ENCODE data around the gene TTLL8.

The TTLL8 gene

DNA sequence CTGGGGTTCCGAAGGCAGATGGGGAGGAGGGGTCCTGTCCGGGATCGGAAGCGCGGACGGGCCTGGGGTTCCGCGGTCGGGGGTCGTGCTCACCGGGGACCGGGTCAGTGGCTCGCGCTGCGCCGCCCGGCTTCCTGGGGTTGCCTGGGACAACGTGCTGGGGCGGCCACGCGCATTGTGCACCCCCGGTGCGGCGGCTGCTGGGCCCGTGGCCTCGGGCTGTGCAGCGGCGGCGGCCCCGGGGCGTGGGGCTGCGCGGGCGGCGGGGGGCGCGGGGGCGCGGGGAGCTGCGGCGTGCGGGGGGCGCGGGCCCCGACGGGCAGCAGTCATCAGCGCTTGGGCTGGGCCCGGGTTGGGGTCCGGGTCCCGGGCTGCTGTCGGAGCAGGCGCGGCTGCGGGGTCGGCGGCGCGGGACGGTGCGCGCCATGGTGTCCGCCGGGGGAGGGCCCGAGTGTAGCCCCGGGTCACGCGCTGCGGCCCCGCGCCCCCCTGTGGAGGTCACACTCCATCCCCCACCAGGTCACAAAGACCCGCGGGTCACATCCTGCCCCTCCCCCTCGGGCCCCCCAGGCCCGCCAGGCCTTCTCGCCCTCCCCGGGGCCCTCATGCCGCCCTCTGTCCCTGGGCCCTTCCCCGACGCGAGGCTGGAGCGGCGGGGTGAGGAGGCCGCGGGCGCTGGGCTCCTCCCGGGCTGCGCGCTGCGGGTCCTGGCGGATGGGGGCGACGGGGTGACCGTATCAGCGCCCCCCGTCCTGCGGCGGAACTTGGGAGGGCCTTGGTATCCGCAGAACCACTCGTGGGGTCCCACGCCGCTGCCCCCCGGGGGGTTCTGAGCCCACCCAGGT, at the start of gene TTLL8:
Gene TTLL8, minus strand, starts transcription at position 238 of the 845 bp plus-strand sequence.
- Histone ChIP-seq H3K27me3 (ENCODE audit: low read depth, low read length) (peaks cover 18% of the 10 kb centered on the region), H3K4me1 (ENCODE audit: control insufficient read depth in 1 of 2, insufficient read depth in 2 of 2, low read length in 2 of 2) (peaks cover 0 to 17% of the 10 kb centered on the region in 2 donors), H3K27ac (ENCODE audit: low read length) (no peak within 1 kb of the TSS), H3K36me3 (ENCODE audit: control insufficient read depth in 1 of 2, insufficient read depth in 2 of 2, low read length in 2 of 2) (no peaks in the 10 kb centered on the region), H3K4me3 (ENCODE audit: low read depth in 1 of 2, low read length in 2 of 2) (peak within 1 kb of the TSS in 1 of 2 donors; percentile 19), H3K9me3 (ENCODE audit: control insufficient read depth in 1 of 2, low read length in 2 of 2) (peaks cover 0 to 10% of the 10 kb centered on the region in 2 donors)

DNA sequence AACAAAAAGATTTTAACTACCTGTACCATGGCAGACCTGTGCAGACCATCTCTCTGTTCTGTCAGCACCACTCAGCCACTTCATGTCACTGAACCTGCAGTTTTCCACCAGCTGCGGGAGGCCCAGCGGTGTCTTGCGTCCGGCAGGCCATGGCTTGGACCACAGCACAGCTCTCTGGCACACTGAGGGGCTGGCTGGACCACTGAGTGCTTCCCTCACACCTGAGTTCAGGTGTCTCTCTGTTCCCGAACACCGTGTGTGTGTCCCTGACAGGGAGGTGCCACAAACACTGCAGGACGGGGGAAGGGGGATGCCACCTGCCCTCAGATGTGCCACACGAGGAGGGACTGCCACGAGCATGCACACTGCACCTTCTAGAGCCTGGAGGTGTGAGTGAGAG, 49.4 kb upstream of the TTLL8 start:
- no peaks in the 10 kb centered on the region for H3K9me3 ChIP-seq (ENCODE audit: control insufficient read depth in 1 of 2, low read length in 2 of 2)
- H3K27ac ChIP-seq (ENCODE audit: low read length), result no peak overlapping the region
- H3K4me3 ChIP-seq (ENCODE audit: low read depth in 1 of 2, low read length in 2 of 2), result no peak overlapping the region
- H3K36me3 ChIP-seq (ENCODE audit: control insufficient read depth in 1 of 2, insufficient read depth in 2 of 2, low read length in 2 of 2), result no peaks in the 10 kb centered on the region
- H3K4me1 ChIP-seq (ENCODE audit: control insufficient read depth in 1 of 2, insufficient read depth in 2 of 2, low read length in 2 of 2), result peaks cover 0 to 8% of the 10 kb centered on the region in 2 donors
- no peaks in the 10 kb centered on the region for H3K27me3 ChIP-seq (ENCODE audit: low read depth, low read length)

DNA sequence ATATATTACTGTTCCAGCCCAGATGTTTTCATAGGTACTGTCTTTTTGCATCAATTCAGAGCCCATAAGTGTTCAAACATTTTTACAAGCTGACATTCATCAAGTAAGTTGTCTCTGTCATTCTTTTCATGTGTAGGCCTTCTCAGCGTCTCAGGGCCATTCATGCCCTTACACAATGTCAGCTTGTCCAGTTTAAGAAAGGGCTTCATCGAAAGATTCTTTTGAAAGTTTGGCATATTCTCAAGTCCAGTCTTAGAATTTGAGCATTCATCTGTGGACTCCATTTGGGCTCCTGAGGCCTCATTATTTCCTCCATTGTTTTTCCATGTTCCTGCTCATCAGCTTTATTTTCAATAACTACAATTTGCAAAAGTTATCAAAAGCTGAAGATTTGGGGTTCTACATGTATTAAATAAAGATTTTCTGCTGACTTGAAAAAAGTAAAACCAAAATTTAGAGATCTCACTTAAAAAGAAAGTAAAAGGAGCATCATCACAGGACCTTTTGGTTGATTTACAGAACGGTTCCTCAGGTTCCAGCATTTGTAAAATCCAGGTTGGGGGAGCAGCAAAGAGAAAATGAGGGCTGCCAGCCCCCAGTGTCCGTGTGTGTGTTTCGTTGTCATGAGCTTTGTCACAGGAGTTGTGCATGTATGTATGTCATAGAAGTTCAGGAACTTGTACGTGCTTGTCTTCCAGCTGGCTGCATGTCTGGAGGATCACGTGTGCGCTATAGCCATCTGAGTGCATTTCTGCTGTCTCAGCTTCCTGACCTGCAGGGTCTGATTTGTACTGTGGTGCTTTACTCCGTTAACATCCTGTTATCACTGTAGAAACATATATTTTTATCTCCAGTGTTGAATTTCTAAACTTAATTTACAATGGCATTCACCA, 47.4 kb upstream of the TTLL8 start:
- no peak overlapping the region for H3K27ac ChIP-seq (ENCODE audit: low read length)
- H3K36me3 ChIP-seq (ENCODE audit: control insufficient read depth in 1 of 2, insufficient read depth in 2 of 2, low read length in 2 of 2), result no peaks in the 10 kb centered on the region
- peaks cover 0 to 8% of the 10 kb centered on the region in 2 donors for H3K4me1 ChIP-seq (ENCODE audit: control insufficient read depth in 1 of 2, insufficient read depth in 2 of 2, low read length in 2 of 2)
- H3K27me3 ChIP-seq (ENCODE audit: low read depth, low read length), result no peaks in the 10 kb centered on the region
- peak overlapping the region in 1 of 2 donors; percentile 8 for H3K4me3 ChIP-seq (ENCODE audit: low read depth in 1 of 2, low read length in 2 of 2)
- no peaks in the 10 kb centered on the region for H3K9me3 ChIP-seq (ENCODE audit: control insufficient read depth in 1 of 2, low read length in 2 of 2)

DNA sequence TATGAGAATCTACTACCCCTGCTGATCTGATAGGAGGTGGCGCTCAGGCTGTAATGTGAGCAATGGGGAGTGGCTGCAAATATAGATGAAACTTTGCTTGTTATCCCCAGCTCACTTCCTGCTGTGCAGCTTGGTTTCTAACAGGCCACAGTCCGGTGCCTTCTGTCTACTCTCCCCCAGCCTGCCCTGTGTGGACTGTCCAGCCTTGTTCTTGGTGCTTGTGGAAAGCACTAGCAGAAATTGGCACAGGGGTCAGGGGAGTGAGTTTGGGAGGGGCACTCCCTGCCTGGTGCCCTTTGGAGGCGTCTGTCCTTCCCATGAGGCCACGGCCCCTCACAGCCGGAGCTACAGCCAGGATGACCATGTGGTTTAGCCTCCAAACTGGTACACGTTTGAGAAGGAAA, 46.0 kb upstream of the TTLL8 start:
- H3K4me1 ChIP-seq (ENCODE audit: control insufficient read depth in 1 of 2, insufficient read depth in 2 of 2, low read length in 2 of 2), result peaks cover 0 to 8% of the 10 kb centered on the region in 2 donors
- H3K27ac ChIP-seq (ENCODE audit: low read length), result no peak overlapping the region
- no peaks in the 10 kb centered on the region for H3K27me3 ChIP-seq (ENCODE audit: low read depth, low read length)
- H3K4me3 ChIP-seq (ENCODE audit: low read depth in 1 of 2, low read length in 2 of 2), result no peak overlapping the region
- H3K9me3 ChIP-seq (ENCODE audit: control insufficient read depth in 1 of 2, low read length in 2 of 2), result no peaks in the 10 kb centered on the region
- no peaks in the 10 kb centered on the region for H3K36me3 ChIP-seq (ENCODE audit: control insufficient read depth in 1 of 2, insufficient read depth in 2 of 2, low read length in 2 of 2)

DNA sequence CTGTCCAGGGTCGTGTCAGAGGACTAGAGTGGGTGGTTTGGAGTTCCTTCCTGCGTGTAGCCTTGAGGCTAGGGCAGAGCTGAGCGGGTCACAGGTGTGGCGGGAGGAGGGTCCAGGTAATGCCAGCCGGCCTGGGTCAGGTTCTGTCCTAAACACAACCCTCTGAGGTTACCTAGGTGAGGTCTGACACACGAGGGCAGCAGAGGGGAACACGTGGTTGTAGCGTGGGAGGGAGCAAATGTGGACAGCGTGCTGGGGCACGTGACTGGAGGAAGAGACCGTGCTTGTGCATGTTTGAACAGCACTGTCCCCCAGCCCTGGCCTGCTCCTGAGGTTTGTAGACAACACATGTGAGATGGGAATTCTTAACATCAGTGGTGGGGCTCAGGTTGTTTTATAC, 44.8 kb upstream of the TTLL8 start:
- Histone ChIP-seq H3K36me3 (ENCODE audit: control insufficient read depth in 1 of 2, insufficient read depth in 2 of 2, low read length in 2 of 2) (no peaks in the 10 kb centered on the region), H3K4me1 (ENCODE audit: control insufficient read depth in 1 of 2, insufficient read depth in 2 of 2, low read length in 2 of 2) (peaks cover 0 to 8% of the 10 kb centered on the region in 2 donors), H3K9me3 (ENCODE audit: control insufficient read depth in 1 of 2, low read length in 2 of 2) (no peaks in the 10 kb centered on the region), H3K4me3 (ENCODE audit: low read depth in 1 of 2, low read length in 2 of 2) (no peak overlapping the region), H3K27ac (ENCODE audit: low read length) (no peak overlapping the region), H3K27me3 (ENCODE audit: low read depth, low read length) (no peaks in the 10 kb centered on the region)

DNA sequence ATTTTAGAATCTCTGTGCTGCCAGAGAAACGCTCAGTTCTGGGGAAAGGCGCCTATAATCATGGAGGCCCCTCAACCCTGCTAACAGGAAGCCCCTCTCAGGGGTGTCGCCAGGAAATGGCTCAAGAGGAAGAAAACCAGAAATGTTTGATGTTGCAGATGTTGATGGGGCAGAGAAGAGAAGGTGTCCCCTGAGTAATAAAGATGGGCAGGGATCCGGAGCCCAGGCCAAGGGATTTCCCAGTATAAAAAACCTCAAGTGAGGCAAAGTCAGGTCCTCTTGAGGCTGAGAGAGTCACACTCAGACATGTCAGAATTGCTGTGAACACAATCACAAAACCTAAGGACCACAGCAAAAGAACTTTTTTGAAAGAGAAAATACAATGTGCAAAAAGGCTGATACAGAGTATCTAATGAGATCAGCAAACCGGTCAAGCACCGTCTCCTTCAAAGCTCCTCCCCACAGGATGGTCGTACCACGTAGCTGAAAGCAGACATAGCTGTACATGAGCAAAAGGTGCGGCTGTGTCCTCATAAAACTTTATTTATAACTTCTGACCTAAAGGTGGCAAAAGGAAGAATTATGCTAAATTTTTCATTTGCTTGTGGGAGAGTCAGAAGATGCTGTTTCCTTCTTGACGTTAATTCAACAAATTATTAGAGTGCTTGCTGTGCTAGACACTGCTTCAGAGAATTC, 43.9 kb upstream of the TTLL8 start:
- no peaks in the 10 kb centered on the region for H3K27me3 ChIP-seq (ENCODE audit: low read depth, low read length)
- H3K27ac ChIP-seq (ENCODE audit: low read length), result no peak overlapping the region

DNA sequence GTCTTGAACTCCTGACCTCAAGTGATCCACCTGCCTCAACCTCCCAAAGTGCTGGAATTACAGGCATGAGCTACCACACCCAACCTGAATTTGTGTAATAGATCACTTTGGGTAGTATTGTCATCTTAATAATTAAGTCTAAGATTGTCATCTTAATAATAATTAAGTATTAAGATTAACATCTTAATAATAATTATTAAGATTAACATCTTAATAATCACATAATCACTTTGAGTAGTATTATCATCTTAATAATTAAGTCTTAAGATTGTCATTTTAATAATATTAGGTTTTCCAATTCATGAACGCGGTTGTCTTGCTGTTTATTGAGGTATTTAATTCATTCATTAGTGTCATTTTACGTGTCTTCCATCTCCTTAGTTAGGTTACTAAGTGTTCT, 40.0 kb upstream of the TTLL8 start:
- H3K9me3 ChIP-seq (ENCODE audit: control insufficient read depth in 1 of 2, low read length in 2 of 2), result no peaks in the 10 kb centered on the region
- no peak overlapping the region for H3K4me3 ChIP-seq (ENCODE audit: low read depth in 1 of 2, low read length in 2 of 2)
- H3K27ac ChIP-seq (ENCODE audit: low read length), result no peak overlapping the region
- H3K36me3 ChIP-seq (ENCODE audit: control insufficient read depth in 1 of 2, insufficient read depth in 2 of 2, low read length in 2 of 2), result no peaks in the 10 kb centered on the region
- H3K27me3 ChIP-seq (ENCODE audit: low read depth, low read length), result no peaks in the 10 kb centered on the region
- no peaks in the 10 kb centered on the region for H3K4me1 ChIP-seq (ENCODE audit: control insufficient read depth in 1 of 2, insufficient read depth in 2 of 2, low read length in 2 of 2)

More for the DNA sequence above, 43.9 kb upstream of the TTLL8 start:
- no peaks in the 10 kb centered on the region for H3K36me3 ChIP-seq (ENCODE audit: control insufficient read depth in 1 of 2, insufficient read depth in 2 of 2, low read length in 2 of 2)
- peaks cover 0 to 8% of the 10 kb centered on the region in 2 donors for H3K4me1 ChIP-seq (ENCODE audit: control insufficient read depth in 1 of 2, insufficient read depth in 2 of 2, low read length in 2 of 2)
- H3K4me3 ChIP-seq (ENCODE audit: low read depth in 1 of 2, low read length in 2 of 2), result no peak overlapping the region
- H3K9me3 ChIP-seq (ENCODE audit: control insufficient read depth in 1 of 2, low read length in 2 of 2), result no peaks in the 10 kb centered on the region

DNA sequence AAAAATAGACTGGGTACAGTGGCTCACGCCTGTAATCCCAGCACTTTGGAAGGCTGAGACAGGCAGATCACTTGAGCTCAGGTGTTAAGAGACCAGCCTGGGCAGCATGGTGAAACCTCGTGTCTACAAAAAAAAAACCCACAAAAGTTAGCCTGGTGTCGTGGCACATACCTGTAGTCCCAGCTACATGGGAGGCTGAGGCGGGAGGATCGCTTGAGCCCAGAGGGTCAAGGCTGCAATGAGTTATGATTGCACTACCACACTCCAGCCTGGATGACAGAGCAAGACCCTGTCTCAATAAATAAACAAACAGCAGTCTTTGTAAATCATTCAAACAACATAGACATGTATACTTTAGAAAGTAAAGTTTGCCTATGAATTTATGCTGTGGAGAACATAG, 34.2 kb upstream of the TTLL8 start:
- Histone ChIP-seq H3K9me3 (ENCODE audit: control insufficient read depth in 1 of 2, low read length in 2 of 2) (peaks cover 3 to 8% of the 10 kb centered on the region in 2 donors), H3K27me3 (ENCODE audit: low read depth, low read length) (no peaks in the 10 kb centered on the region), H3K4me3 (ENCODE audit: low read depth in 1 of 2, low read length in 2 of 2) (no peak overlapping the region), H3K27ac (ENCODE audit: low read length) (no peak overlapping the region), H3K36me3 (ENCODE audit: control insufficient read depth in 1 of 2, insufficient read depth in 2 of 2, low read length in 2 of 2) (no peaks in the 10 kb centered on the region), H3K4me1 (ENCODE audit: control insufficient read depth in 1 of 2, insufficient read depth in 2 of 2, low read length in 2 of 2) (no peaks in the 10 kb centered on the region)

DNA sequence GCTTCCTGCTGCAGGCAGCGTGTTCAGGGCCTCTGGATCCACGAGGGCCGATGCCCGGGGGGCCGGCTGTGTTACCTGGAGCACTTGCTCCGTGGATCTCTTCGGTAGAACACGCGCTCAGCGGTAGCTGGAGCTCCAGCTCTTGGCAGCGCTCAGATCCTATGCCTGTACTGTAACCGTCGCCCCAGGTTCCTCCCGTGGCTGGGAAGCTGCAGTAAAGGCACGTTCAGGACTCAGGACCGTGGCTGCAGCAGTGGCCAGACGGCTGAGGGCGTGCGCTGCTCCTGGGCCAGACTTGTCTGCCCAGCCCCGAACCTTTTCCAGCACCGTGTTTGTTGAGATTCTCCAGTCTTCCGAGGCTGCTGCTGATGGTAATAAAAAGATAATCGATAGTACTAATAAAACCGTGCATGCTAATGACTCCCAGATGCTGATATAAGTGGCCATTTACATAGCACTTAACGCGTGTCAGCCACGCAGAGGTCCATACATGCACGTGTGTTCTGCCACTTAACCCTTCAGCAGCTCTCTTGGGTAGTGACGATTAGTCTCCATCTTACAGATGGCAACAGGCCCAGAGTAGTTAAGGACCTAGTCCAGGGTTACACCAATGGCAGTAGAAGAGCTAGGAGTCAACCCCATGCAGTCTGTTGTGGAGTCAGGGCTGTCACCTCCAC, 33.1 kb upstream of the TTLL8 start:
- no peaks in the 10 kb centered on the region for H3K4me1 ChIP-seq (ENCODE audit: control insufficient read depth in 1 of 2, insufficient read depth in 2 of 2, low read length in 2 of 2)
- H3K36me3 ChIP-seq (ENCODE audit: control insufficient read depth in 1 of 2, insufficient read depth in 2 of 2, low read length in 2 of 2), result no peaks in the 10 kb centered on the region
- H3K4me3 ChIP-seq (ENCODE audit: low read depth in 1 of 2, low read length in 2 of 2), result no peak overlapping the region
- H3K27me3 ChIP-seq (ENCODE audit: low read depth, low read length), result no peaks in the 10 kb centered on the region
- H3K9me3 ChIP-seq (ENCODE audit: control insufficient read depth in 1 of 2, low read length in 2 of 2), result peaks cover 3 to 8% of the 10 kb centered on the region in 2 donors
- H3K27ac ChIP-seq (ENCODE audit: low read length), result no peak overlapping the region

DNA sequence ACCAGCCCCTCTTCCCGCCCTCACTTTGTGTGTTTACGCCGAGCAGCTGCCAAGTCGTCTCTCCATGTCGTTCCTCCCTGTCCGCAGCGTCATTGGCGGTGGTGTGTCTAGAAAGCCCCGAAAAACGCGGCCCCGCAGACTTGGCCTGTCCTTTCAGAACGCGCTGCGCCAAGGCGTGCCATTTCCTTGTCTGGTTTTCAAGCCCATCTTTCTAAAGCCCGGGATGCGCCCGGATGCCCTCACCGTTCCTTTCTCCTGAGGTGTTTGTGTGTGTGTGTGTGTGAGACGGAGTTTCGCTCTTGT, 32.3 kb upstream of the TTLL8 start:
- no peaks in the 10 kb centered on the region for H3K36me3 ChIP-seq (ENCODE audit: control insufficient read depth in 1 of 2, insufficient read depth in 2 of 2, low read length in 2 of 2)
- H3K9me3 ChIP-seq (ENCODE audit: control insufficient read depth in 1 of 2, low read length in 2 of 2), result peaks cover 3 to 8% of the 10 kb centered on the region in 2 donors
- no peak overlapping the region for H3K4me3 ChIP-seq (ENCODE audit: low read depth in 1 of 2, low read length in 2 of 2)
- no peak overlapping the region for H3K27ac ChIP-seq (ENCODE audit: low read length)
- no peaks in the 10 kb centered on the region for H3K27me3 ChIP-seq (ENCODE audit: low read depth, low read length)
- no peaks in the 10 kb centered on the region for H3K4me1 ChIP-seq (ENCODE audit: control insufficient read depth in 1 of 2, insufficient read depth in 2 of 2, low read length in 2 of 2)
